CD4-positive, alpha-beta T cell treated with Interleukin-4 for 1 hour (primary cell): ENCODE measurements around the gene GFPT2.

Experiments
- DNase-seq, 2 donors: peaks; one replicate each; pipeline ENCODE4 v3.0.0-alpha.2; 2020 to 2022

Gene GFPT2

GRCh38 chr5:180350711-180351465, 2.2 kb downstream of the GFPT2 start:
- no peak for DNase-seq

DNA sequence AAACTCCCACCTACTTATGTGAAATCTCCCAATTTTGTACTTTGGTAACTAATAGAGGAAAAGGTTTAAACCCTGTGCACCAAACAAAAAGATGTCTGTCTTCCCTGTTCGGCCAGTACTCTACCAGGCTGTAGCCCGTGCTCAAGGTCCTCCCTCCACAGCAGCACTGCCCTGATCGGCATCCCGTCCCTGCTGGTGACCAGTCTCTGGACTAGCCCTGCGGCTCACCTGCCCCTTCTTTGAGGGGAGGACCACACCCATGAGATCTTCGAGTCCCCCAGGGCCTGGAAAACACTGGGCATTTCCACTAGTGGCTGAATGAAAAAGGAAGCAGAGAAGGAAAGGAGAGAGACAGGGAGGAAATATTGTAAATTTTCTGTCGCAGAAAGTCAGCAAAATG, 2.8 kb downstream of the GFPT2 start:
- no peak for DNase-seq

DNA sequence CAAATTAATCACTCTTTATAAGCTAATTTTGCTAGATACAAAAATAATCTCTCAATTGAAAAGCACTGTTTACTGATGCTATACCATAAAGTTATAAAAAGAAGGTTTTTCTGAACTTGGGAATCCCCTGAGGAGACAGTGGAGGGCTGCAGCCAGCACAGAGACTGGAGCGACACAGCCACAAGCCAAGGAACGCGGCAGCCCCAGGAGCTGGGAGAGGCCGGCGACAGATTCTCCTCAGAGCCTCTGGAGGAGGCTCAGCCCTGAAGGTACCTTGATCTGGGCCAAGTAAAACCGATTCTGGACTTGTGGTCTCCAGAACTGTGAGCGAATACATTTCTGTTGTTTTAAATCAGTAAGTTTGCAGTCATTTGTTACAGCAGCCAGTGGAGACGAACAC, 3.7 kb downstream of the GFPT2 start:
- no peak for DNase-seq

DNA sequence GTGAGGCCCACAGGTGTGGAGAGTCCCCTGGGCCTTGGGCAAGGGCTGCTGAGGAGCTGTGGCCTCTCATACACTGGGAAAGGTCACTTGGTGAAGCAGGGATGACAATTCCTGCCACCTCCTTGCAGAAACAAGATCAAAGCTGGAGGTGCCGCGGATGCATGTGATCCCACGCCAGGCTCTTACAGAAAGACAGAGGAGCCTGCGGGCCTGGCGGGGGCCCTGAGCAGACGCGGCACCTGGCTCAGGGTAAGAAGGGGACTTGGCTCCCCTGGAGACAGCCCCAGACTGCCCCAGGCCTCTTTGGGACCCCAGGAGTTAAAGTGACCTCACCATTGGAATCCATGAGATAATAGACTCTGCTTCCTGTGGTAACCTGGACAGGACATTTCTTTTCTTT, 4.8 kb downstream of the GFPT2 start:
- no peak for DNase-seq

DNA sequence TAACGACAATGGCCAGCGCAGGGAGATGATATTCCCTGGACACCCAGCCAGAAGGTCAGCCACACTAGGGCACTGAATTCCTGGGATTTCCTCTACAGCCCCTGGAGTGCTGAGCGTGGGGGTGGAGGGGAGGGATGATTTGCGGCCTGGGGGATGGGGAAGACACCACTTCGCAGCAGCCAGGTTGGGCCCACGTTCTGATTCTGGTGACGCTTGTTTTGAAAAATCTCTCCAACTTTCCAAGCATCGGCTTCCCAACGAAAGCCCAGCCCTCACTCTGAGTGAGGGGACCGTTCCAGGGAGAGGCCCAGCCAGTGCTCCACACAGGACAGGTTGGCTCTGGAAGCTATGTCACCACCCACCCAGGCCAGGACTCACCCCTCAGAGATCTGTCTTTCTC, 5.4 kb downstream of the GFPT2 start:
- no peak for DNase-seq

GRCh38 chr5:180346358-180346757, 6.8 kb downstream of the GFPT2 start:
- no peak for DNase-seq

GRCh38 chr5:180345781-180346180, 7.4 kb downstream of the GFPT2 start:
- DNase-seq, result no peak

GRCh38 chr5:180345186-180345585, 8.0 kb downstream of the GFPT2 start:
- no peak for DNase-seq

DNA sequence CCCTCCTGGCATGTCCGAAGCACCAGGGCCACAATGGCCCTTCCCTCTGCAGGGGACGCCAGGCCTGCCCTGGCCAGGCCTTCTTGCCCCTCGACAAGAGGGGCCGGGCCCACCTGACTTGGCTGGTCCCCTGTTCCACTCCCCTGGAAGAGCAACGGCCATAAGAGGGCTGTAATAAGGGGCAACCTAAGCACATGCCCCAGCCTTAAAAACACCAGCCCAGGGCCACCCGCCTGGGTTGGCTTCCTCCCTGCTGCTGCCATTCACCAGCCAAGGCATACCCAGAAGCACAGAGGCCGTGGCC, 8.5 kb downstream of the GFPT2 start:
- no peak for DNase-seq

- no peak for DNase-seq
Observed at GRCh38 chr5:180343831-180344695, 9.1 kb downstream of the GFPT2 start.

GRCh38 chr5:180343110-180343830, 9.9 kb downstream of the GFPT2 start:
- no peak for DNase-seq

DNA sequence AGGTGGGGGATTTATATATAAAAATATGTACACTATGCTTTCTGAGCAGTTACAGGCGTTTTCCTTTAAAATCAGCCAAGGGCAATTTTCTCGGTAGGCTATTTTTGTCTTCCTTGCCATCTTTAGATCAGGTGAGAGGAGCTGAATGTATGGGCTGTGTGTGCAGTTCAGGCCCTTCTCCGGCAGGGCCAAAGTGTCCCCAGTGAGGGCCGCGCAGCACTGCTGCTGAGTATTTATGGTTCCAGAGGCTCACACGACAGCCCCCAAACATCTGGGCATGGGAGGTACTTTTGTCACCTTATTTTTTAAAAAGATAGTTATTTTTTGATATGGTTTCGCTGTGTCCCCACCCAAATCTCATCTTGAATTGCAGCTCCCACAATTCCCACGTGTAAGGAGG, 11.5 kb downstream of the GFPT2 start:
- DNase-seq, result no peak

- DNase-seq, result no peak
Observed at GRCh38 chr5:180340856-180341255, 12.3 kb downstream of the GFPT2 start.

GRCh38 chr5:180339583-180340183, 13.5 kb downstream of the GFPT2 start:
- DNase-seq, result no peak

GRCh38 chr5:180338001-180338707, 15.0 kb downstream of the GFPT2 start:
- no peak for DNase-seq

- DNase-seq, result no peak
Observed at GRCh38 chr5:180336234-180337020, 16.7 kb downstream of the GFPT2 start.

DNA sequence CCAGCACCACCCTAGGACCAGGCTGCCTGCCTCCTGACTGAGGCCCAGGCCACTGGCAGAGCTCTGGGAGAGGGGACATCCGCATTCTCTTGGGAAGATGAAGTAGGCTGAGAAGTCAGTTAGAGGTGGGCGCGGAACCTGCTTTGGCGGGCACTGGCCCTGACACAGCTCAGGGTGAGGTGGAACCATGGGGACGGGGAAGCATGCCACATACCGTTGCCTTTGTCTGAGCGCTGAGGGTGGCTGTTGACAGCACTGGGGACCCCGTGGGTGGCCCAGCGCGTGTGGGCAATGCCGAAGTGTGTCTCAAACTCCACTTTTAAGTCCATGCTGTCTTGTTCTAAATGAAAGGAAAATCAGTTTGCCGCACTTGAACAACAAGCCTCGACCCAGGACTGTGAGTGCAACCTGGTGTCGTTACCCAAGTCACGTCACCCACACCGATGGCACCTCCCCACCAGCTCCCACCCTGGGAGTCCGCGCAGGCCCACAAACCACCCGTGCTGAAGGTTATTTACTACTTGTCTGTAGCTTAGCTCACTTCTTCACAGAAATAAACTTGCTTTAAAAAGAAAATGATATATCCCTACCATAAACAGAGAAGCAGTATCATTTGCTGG, 17.4 kb downstream of the GFPT2 start:
- DNase-seq, result no peak

GRCh38 chr5:180334751-180335613, 18.2 kb downstream of the GFPT2 start:
- DNase-seq, result no peak

DNA sequence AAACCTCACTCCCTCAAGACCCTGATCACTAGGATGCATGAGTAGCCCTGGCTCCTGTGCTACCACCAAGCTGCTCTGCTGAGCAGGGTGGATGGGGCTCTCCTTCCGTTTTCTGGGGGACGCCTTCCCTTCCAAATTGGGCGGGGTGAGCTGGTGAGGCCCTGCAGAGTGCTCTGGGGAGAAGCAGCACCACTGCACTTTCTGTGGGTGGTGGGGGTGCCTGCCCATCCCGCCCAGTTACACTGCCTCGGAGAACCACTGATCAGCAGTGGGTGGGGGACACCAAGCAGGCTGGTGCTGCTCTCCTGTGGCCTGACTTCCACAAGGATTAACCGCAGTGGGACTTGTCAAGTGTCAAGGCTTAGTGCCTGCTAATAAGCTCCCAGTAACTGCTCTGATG, 19.0 kb downstream of the GFPT2 start:
- DNase-seq, result no peak

DNA sequence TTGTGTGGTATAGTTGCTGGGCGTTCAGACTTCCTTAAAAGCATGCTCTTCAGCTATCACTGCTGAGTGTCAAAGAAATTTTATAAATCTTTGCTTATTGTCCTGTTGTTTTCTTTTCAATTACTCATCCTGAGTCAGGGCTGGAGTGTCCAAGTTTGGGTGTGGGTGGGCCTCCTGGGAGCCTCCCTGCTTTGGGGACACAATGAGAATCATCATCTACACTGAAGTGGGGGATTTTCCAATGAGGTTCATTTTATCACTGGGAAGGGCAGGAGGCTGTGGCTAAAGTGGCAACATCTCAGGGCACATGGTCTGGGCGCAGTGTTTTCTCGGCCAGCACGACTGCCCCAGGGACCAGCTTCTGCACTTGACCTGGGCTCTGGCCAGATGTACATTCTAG, 19.5 kb downstream of the GFPT2 start:
- DNase-seq, result no peak
